ENCODE data around the gene GLB1L3.

Gene GLB1L3

DNA sequence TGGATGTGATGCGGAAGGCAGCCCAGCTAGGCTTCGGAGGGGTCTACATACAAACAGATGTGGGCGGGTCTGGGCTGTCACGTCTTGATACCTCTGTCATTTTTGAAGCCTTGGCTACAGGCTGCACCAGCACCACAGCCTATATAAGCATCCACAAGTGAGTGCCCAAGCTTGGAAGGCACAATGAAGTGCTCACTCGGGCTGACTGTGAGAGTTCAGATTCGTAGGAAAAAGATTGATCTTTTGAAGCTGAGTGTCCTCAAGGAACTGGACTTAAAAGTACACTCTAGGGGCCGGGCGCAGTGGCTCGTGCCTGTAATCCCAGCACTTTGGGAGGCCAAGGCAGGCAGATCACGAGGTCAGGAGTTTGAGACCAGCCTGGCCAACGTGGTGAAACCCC is 19.1 kb upstream of the GLB1L3 start:
- H3K79me2 ChIP-seq (ENCODE audit: control insufficient read depth, low read length): peaks cover 14% of the 10 kb centered on the region
- H3K9me3 ChIP-seq (ENCODE audit: control insufficient read depth, insufficient read depth, low read length): no peaks in the 10 kb centered on the region
- peaks cover 20% of the 10 kb centered on the region for H3K4me1 ChIP-seq (ENCODE audit: control insufficient read depth, low read length)
- H3K27ac ChIP-seq (ENCODE audit: low read depth, low read length): no peak overlapping the region
- no peaks in the 10 kb centered on the region for H3F3A ChIP-seq (ENCODE audit: control insufficient read depth, insufficient read depth)
- H3K36me3 ChIP-seq (ENCODE audit: control insufficient read depth, low read length): peaks cover 20% of the 10 kb centered on the region
- no peaks in the 10 kb centered on the region for H3K9me2 ChIP-seq (replicated peaks; ENCODE audit: control insufficient read depth, low read length)
- peaks cover 3% of the 10 kb centered on the region; the same call in 1 of the 2 replicates for H4K20me1 ChIP-seq (ENCODE audit: control insufficient read depth, insufficient read depth, low read depth, low read length)
- no peak for TF ChIP-seq EZH2phosphoT487 (IDR thresholded peaks at IDR 0.05; ENCODE audit: borderline replicate concordance, low read length)
- TF ChIP-seq, protein P1, sequence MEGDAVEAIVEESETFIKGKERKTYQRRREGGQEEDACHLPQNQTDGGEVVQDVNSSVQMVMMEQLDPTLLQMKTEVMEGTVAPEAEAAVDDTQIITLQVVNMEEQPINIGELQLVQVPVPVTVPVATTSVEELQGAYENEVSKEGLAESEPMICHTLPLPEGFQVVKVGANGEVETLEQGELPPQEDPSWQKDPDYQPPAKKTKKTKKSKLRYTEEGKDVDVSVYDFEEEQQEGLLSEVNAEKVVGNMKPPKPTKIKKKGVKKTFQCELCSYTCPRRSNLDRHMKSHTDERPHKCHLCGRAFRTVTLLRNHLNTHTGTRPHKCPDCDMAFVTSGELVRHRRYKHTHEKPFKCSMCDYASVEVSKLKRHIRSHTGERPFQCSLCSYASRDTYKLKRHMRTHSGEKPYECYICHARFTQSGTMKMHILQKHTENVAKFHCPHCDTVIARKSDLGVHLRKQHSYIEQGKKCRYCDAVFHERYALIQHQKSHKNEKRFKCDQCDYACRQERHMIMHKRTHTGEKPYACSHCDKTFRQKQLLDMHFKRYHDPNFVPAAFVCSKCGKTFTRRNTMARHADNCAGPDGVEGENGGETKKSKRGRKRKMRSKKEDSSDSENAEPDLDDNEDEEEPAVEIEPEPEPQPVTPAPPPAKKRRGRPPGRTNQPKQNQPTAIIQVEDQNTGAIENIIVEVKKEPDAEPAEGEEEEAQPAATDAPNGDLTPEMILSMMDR (IDR thresholded peaks at IDR 0.05; ENCODE audit: low read depth, low read length, poor library complexity, severe bottlenecking): no peak
- H3K4me2 ChIP-seq (ENCODE audit: low read length): no peak overlapping the region
- no peaks in the 10 kb centered on the region for H3K27me3 ChIP-seq (ENCODE audit: control insufficient read depth, low read length)
- no peak overlapping the region for H3K4me3 ChIP-seq (ENCODE audit: low read length)

DNA sequence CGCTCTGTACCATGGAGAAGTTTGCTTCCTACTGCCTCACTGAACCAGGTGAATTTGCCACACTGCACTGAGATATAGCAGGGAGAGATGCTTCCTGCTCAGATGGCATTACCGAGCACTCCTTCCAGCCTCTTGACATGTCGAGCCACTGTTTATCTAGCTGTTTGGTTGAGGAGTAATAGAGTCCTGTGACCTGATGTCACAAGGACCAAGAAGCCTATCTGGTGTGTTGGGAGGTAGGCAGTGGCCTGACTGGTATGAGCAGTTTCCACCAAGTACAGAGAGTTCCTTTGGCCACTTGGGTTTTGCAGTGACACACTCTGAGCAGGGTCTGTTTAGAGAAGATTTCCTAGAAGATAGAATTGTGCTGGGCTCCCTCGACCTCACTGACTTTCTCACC is 17.6 kb upstream of the GLB1L3 start:
- Histone ChIP-seq H4K20me1 (ENCODE audit: control insufficient read depth, insufficient read depth, low read depth, low read length) (peaks cover 3% of the 10 kb centered on the region; the same call in 1 of the 2 replicates), H3F3A (ENCODE audit: control insufficient read depth, insufficient read depth) (no peaks in the 10 kb centered on the region), H3K9me3 (ENCODE audit: control insufficient read depth, insufficient read depth, low read length) (no peaks in the 10 kb centered on the region), H3K36me3 (ENCODE audit: control insufficient read depth, low read length) (peaks cover 21% of the 10 kb centered on the region), H3K4me1 (ENCODE audit: control insufficient read depth, low read length) (peaks cover 15% of the 10 kb centered on the region), H3K9me2 (replicated peaks; ENCODE audit: control insufficient read depth, low read length) (no peaks in the 10 kb centered on the region), H3K27ac (ENCODE audit: low read depth, low read length) (no peak overlapping the region), H3K4me3 (ENCODE audit: low read length) (no peak overlapping the region), H3K79me2 (ENCODE audit: control insufficient read depth, low read length) (peaks cover 9% of the 10 kb centered on the region), H3K27me3 (ENCODE audit: control insufficient read depth, low read length) (no peaks in the 10 kb centered on the region), H3K4me2 (ENCODE audit: low read length) (no peak overlapping the region)
- no peak for TF ChIP-seq EZH2phosphoT487 (IDR thresholded peaks at IDR 0.05; ENCODE audit: borderline replicate concordance, low read length)
- TF ChIP-seq, protein P1 (IDR thresholded peaks at IDR 0.05; ENCODE audit: low read depth, low read length, poor library complexity, severe bottlenecking): no peak

DNA sequence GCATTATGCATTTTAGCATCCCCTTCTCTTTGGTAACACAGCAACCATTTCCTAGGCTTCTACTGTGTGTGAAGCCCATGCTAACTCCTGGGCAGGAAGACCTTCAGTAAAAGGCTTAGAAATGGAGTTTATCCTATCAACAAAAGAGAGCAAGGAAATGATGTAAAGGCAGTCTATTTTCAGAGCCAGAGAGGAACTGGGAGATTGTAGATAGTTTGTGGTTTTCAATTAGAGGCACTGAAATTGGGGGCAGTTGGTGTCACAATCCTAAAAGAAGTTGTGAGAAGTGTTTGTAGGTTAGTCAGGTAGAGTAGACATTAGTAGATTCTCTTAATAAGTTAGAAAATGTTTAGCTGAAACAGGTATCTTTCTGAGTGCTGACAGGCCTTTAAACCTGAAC is 15.7 kb upstream of the GLB1L3 start:
- Histone ChIP-seq H3K4me3 (ENCODE audit: low read length) (no peak overlapping the region), H3K4me1 (ENCODE audit: control insufficient read depth, low read length) (peaks cover 6% of the 10 kb centered on the region), H3F3A (ENCODE audit: control insufficient read depth, insufficient read depth) (no peaks in the 10 kb centered on the region), H3K27ac (ENCODE audit: low read depth, low read length) (no peak overlapping the region), H3K36me3 (ENCODE audit: control insufficient read depth, low read length) (peaks cover 21% of the 10 kb centered on the region), H3K27me3 (ENCODE audit: control insufficient read depth, low read length) (no peaks in the 10 kb centered on the region), H3K79me2 (ENCODE audit: control insufficient read depth, low read length) (no peaks in the 10 kb centered on the region), H3K9me2 (replicated peaks; ENCODE audit: control insufficient read depth, low read length) (no peaks in the 10 kb centered on the region), H3K9me3 (ENCODE audit: control insufficient read depth, insufficient read depth, low read length) (no peaks in the 10 kb centered on the region), H4K20me1 (ENCODE audit: control insufficient read depth, insufficient read depth, low read depth, low read length) (0 out of 2 replicates have a peak, but pooled peaks cover 3% of the 10 kb centered on the region), H3K4me2 (ENCODE audit: low read length) (no peak overlapping the region)
- TF ChIP-seq, protein P1 (IDR thresholded peaks at IDR 0.05; ENCODE audit: low read depth, low read length, poor library complexity, severe bottlenecking): no peak
- no peak for TF ChIP-seq EZH2phosphoT487 (IDR thresholded peaks at IDR 0.05; ENCODE audit: borderline replicate concordance, low read length)
